A549 (cell line): ENCODE results near the gene PRKRA. TPM values are rescaled to one million over a fixed set of nuclear protein-coding genes. Genes with fewer than 3 reads are reported as not detected.

Experiments used
- ATAC-seq, 2 experiments: fragments of 200-7000 bp in 1 of 2; fragments of >200 bp in 1 of 2; cut with Nextera tagmentation in 1 of 2; cut with Tn5 transposase in 1 of 2; 3 replicates each; pipeline versions ENCODE4 v1.8.0 to v1.9.1; 2018 to 2020; ENCODE audit warnings: mild to moderate bottlenecking in 1 of 2, moderate library complexity in 1 of 2
- CTCF ChIA-PET: fragments of 300-600 bp; sonication (Branson Sonifier 250); formaldehyde crosslinking; extraction: SDS; loops from one replicate; lab custom pipeline; 2021; ENCODE audit warnings: antibody characterized with exemption, inconsistent platforms; lab: Yijun Ruan, JAX
- POLR2A ChIA-PET: fragments of 350-600 bp; formaldehyde crosslinking; extraction: SDS; loops from one replicate; lab custom pipeline; 2021; ENCODE audit warnings: antibody characterized with exemption, inconsistent platforms; lab: Yijun Ruan, JAX
- DNase-seq, 2 experiments: peaks; one replicate each; pipeline versions ENCODE4 v3.0.0 to v3.0.0-alpha.2; 2011 to 2016; ENCODE audit warnings: low read depth in 1 of 2, low spot score in 1 of 2
- FAIRE-seq: peaks from 2 replicates; lab custom pipeline; 2011; peaks lifted over from hg19 to GRCh38; lab: Jason Lieb, UNC
- H3K27ac ChIP-seq, 2 experiments: fragments of >200 bp; sonication (Bioruptor Twin); formaldehyde crosslinking; 3 replicates each; pipeline ENCODE4 v1.5.1; 2016 to 2017
- H3K4me1 ChIP-seq: fragments of >200 bp; sonication (Bioruptor Twin); formaldehyde crosslinking; 3 replicates; pipeline ENCODE4 v1.6.1; 2016
- H3K4me2 ChIP-seq: fragments of >200 bp; sonication (Bioruptor Twin); formaldehyde crosslinking; 3 replicates; pipeline ENCODE4 v1.6.1; 2016
- H3K4me3 ChIP-seq: fragments of >200 bp; sonication (Bioruptor Twin); formaldehyde crosslinking; 3 replicates; pipeline ENCODE4 v1.5.1; 2016
- H3K9me3 ChIP-seq: fragments of >200 bp; sonication (Bioruptor Twin); formaldehyde crosslinking; 3 replicates; pipeline ENCODE4 v1.6.1; 2016
- BHLHE40 ChIP-seq: IDR thresholded peaks from 2 replicates; pipeline ENCODE4 v1.6.1; 2012; ENCODE audit warnings: low read depth, low read length, inconsistent platforms
- CBX2 ChIP-seq: fragments of 200-600 bp; sonication (generic); IDR thresholded peaks from 2 replicates; pipeline ENCODE4 v1.6.1; 2016; ENCODE audit warnings: low read depth, mild to moderate bottlenecking, borderline replicate concordance
- CEBPB ChIP-seq, 2 experiments: fragments of >200 bp in 1 of 2; sonication (Bioruptor Twin) in 1 of 2; formaldehyde crosslinking in 1 of 2; IDR thresholded peaks; 2 replicates each; pipeline ENCODE4 v1.6.1; 2012 to 2016
- CHD2 ChIP-seq: fragments of 150-350 bp; IDR thresholded peaks from 2 replicates; pipeline ENCODE4 v1.6.1; 2014; ENCODE audit warnings: low read length; ENCODE audit not compliant: partially characterized antibody
- EHF ChIP-seq: fragments of 250-450 bp; sonication (Bioruptor Pico); IDR thresholded peaks from 2 replicates; pipeline ENCODE4 v1.5.0; 2020; ENCODE audit warnings: mild to moderate bottlenecking
- EP300 ChIP-seq, 2 experiments: fragments of >200 bp; sonication (Bioruptor Twin); formaldehyde crosslinking; IDR thresholded peaks; 2 replicates in 1 of 2; 3 replicates in 1 of 2; pipeline ENCODE4 v1.6.1; 2016 to 2017
- FOSL2 ChIP-seq, 2 experiments: fragments of 450-650 bp in 1 of 2; fragments of >200 bp in 1 of 2; sonication (Bioruptor Twin) in 1 of 2; formaldehyde crosslinking; IDR thresholded peaks; 2 replicates each; pipeline versions ENCODE4 v1.5.0 to v1.6.1; 2016 to 2020; ENCODE audit warnings: mild to moderate bottlenecking in 1 of 2, moderate library complexity in 1 of 2
- GATA3 ChIP-seq: IDR thresholded peaks from 2 replicates; pipeline ENCODE4 v1.6.1; 2012; ENCODE audit warnings: borderline replicate concordance
- HDAC2 ChIP-seq: fragments of 200-600 bp; sonication (generic); IDR thresholded peaks from 2 replicates; pipeline ENCODE4 v1.6.1; 2016
- HOXA7 ChIP-seq: fragments of 250-450 bp; sonication (Bioruptor Pico); IDR thresholded peaks from 2 replicates; pipeline ENCODE4 v1.5.0; 2020; ENCODE audit warnings: mild to moderate bottlenecking, moderate library complexity
- KDM5A ChIP-seq: fragments of 200-600 bp; sonication (generic); IDR thresholded peaks from 2 replicates; pipeline ENCODE4 v1.6.1; 2016; ENCODE audit warnings: antibody characterized with exemption, mild to moderate bottlenecking
- MAZ ChIP-seq: fragments of 150-350 bp; IDR thresholded peaks from 2 replicates; pipeline ENCODE4 v1.6.1; 2014; ENCODE audit warnings: antibody characterized with exemption, low read depth, low read length, borderline replicate concordance
- MYC ChIP-seq: IDR thresholded peaks from 2 replicates; pipeline ENCODE4 v1.6.1; 2012; ENCODE audit warnings: mild to moderate bottlenecking, inconsistent platforms, low read length, improper control_type of control experiment, borderline replicate concordance
- NFE2L2 ChIP-seq: fragments of 150-350 bp; conservative IDR thresholded peaks from 2 replicates; pipeline ENCODE4 v1.6.1; 2014; ENCODE audit warnings: low read length
- NPAS2 ChIP-seq: fragments of 250-450 bp; sonication (Bioruptor Pico); IDR thresholded peaks from 2 replicates; pipeline ENCODE4 v1.8.0; 2022; ENCODE audit warnings: mild to moderate bottlenecking, moderate library complexity, borderline replicate concordance
- PHF8 ChIP-seq: fragments of 200-600 bp; sonication (generic); IDR thresholded peaks from 2 replicates; pipeline ENCODE4 v1.6.1; 2016; ENCODE audit warnings: low read depth, mild to moderate bottlenecking, antibody characterized with exemption, moderate library complexity, borderline replicate concordance
- POLR2AphosphoS2 ChIP-seq: conservative IDR thresholded peaks from 2 replicates; pipeline ENCODE4 v1.6.1; 2012; ENCODE audit warnings: low read length, improper control_type of control experiment, inconsistent platforms
- RAD21 ChIP-seq, 2 experiments: fragments of >200 bp in 1 of 2; sonication (Bioruptor Twin) in 1 of 2; formaldehyde crosslinking in 1 of 2; IDR thresholded peaks in 1 of 2; conservative IDR thresholded peaks in 1 of 2; 2 replicates in 1 of 2; 3 replicates in 1 of 2; pipeline ENCODE4 v1.6.1; 2012 to 2018; ENCODE audit warnings: inconsistent platforms in 1 of 2
- SREBF2 ChIP-seq: fragments of 450-650 bp; IDR thresholded peaks from 2 replicates; pipeline ENCODE4 v1.6.1; 2014; ENCODE audit warnings: mild to moderate bottlenecking, moderate library complexity
- ZFP36 ChIP-seq: fragments of 450-650 bp; IDR thresholded peaks from 2 replicates; pipeline ENCODE4 v1.6.1; 2014; ENCODE audit warnings: borderline replicate concordance; ENCODE audit not compliant: partially characterized antibody
- ZSCAN20 ChIP-seq: fragments of 250-450 bp; sonication (Bioruptor Pico); IDR thresholded peaks from 2 replicates; pipeline ENCODE4 v1.8.0; 2022; ENCODE audit warnings: mild to moderate bottlenecking, moderate library complexity
- WGBS: methylation state at CpG from one replicate; pipeline ENCODE4 v1.1.6; 2017; ENCODE audit errors: missing lambda C conversion rate; 5-methylcytosine and 5-hydroxymethylcytosine counted together
- polyA plus RNA-seq, 4 experiments: library from polyadenylated mRNA; depleted of rRNA in 3 of 4; stranded (reverse); fragments of >200 nt; fragmentation: RNase III in 1 of 4; extraction: RNeasy Plus Mini Kit Qiagen cat#74134 plus additional on column Dnase treatment in 1 of 4; gene quantifications; 2 replicates in 3 of 4; 3 replicates in 1 of 4; pipeline ENCODE4 v1.2.3, GENCODE V29; 2011 to 2017
- TF ChIP-seq, protein P1 (sequence below): fragments of >200 bp; sonication (Bioruptor Twin); formaldehyde crosslinking; IDR thresholded peaks from 2 replicates; pipeline ENCODE4 v1.6.1; 2016
- TF ChIP-seq, protein P2 (sequence below): fragments of 250-450 bp; sonication (Bioruptor Pico); IDR thresholded peaks from 2 replicates; pipeline ENCODE4 v1.5.0; 2021; ENCODE audit warnings: mild to moderate bottlenecking, moderate library complexity, borderline replicate concordance

PRKRA gene
- polyA plus RNA-seq, 2 of the 4 experiments (the other 2 are of a cell fraction), result 44.1 to 63.4 TPM

GRCh38 chr2:178452334-178452733 lies 1.4 kb upstream of the PRKRA start (continued):
- TF ChIP-seq, protein P1, sequence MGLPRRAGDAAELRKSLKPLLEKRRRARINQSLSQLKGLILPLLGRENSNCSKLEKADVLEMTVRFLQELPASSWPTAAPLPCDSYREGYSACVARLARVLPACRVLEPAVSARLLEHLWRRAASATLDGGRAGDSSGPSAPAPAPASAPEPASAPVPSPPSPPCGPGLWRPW, result no peak

- H3K9me3 ChIP-seq, result no peaks in the 10 kb centered on the region
- ATAC-seq, result peak in 1 of 2 experiments; percentile 68; a peak in 3 of 6 replicates
- DNase-seq, result no peak
- peak overlapping the region; percentile 92 to 97 for H3K27ac ChIP-seq
- FAIRE-seq, result no peak
- CTCF ChIA-PET, result interaction anchor here (0.7 to 1.6 kb wide), 4 partner anchors 9 to 37 kb away, joined by 3 to 4 read pairs (median 4); no protein-coding TSS in a partner anchor
- WGBS, result no CpG with 5 or more reads among the region's 25 CpGs
- TF ChIP-seq NFE2L2, result no peak
- TF ChIP-seq KDM5A, result peak; percentile 59; the same call in 1 of the 2 replicates
- TF ChIP-seq, all 56 proteins: peak for 1
- peak overlapping the region; percentile 96 for H3K4me2 ChIP-seq
- POLR2A ChIA-PET, result interaction anchor here (0.5 to 2.0 kb wide), 24 partner anchors 8 to 678 kb away, joined by 3 to 35 read pairs (median 4); partner anchors contain the start of genes FKBP7, OSBPL6 and PLEKHA3
- peaks cover 11% of the 10 kb centered on the region; the same call in 2 of the 3 replicates for H3K4me1 ChIP-seq
- peak overlapping the region; percentile 61 for H3K4me3 ChIP-seq
These were observed 526 bp downstream of the PRKRA start for GRCh38 chr2:178450524-178450773.

GRCh38 chr2:178449700-178450523 lies 1.1 kb downstream of the PRKRA start:
- FAIRE-seq, result no peak
- peak overlapping the region; percentile 96 for H3K4me2 ChIP-seq
- peaks cover 11% of the 10 kb centered on the region; the same call in 2 of the 3 replicates for H3K4me1 ChIP-seq
- no peak for ATAC-seq
- CTCF ChIA-PET, result interaction anchor here (0.7 to 1.6 kb wide), 3 partner anchors 25 to 36 kb away, joined by 3 to 4 read pairs (median 4); no protein-coding TSS in a partner anchor
- WGBS, result 14% methylated on average over 18 of the region's 18 CpGs
- peak overlapping the region; percentile 92 to 97 for H3K27ac ChIP-seq
- no peaks in the 10 kb centered on the region for H3K9me3 ChIP-seq
- DNase-seq, result no peak
- peak overlapping the region; percentile 61 for H3K4me3 ChIP-seq
- no peak for TF ChIP-seq MYC
- no peak for TF ChIP-seq NPAS2 (CRISPR knock-in tag)
- TF ChIP-seq, protein P2, sequence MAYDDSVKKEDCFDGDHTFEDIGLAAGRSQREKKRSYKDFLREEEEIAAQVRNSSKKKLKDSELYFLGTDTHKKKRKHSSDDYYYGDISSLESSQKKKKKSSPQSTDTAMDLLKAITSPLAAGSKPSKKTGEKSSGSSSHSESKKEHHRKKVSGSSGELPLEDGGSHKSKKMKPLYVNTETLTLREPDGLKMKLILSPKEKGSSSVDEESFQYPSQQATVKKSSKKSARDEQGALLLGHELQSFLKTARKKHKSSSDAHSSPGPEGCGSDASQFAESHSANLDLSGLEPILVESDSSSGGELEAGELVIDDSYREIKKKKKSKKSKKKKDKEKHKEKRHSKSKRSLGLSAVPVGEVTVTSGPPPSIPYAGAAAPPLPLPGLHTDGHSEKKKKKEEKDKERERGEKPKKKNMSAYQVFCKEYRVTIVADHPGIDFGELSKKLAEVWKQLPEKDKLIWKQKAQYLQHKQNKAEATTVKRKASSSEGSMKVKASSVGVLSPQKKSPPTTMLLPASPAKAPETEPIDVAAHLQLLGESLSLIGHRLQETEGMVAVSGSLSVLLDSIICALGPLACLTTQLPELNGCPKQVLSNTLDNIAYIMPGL (CRISPR knock-in tag), result no peak
- no peak for TF ChIP-seq EHF
- no peak for TF ChIP-seq ZSCAN20 (CRISPR knock-in tag)
- TF ChIP-seq BHLHE40, result no peak
- no peak for TF ChIP-seq FOSL2 (IDR thresholded peaks at IDR 0.05)
- TF ChIP-seq FOSL2 (CRISPR knock-in tag; IDR thresholded peaks at IDR 0.05), result no peak
- TF ChIP-seq CBX2, result no peak
- no peak for TF ChIP-seq POLR2AphosphoS2
- no peak for TF ChIP-seq GATA3
- TF ChIP-seq, all 56 proteins: peak for 0
- POLR2A ChIA-PET, result interaction anchor here (0.5 to 1.7 kb wide), 3 partner anchors 12 to 305 kb away, joined by 3 to 16 read pairs (median 5); no protein-coding TSS in a partner anchor

- ATAC-seq (no peak), FAIRE-seq (no peak), DNase-seq (no peak)
- Histone ChIP-seq H3K27ac (no peak overlapping the region), H3K4me3 (peak overlapping the region; percentile 61; the same call in 2 of the 3 replicates), H3K4me2 (peak overlapping the region; percentile 96), H3K4me1 (peaks cover 11% of the 10 kb centered on the region; the same call in 2 of the 3 replicates), H3K9me3 (no peaks in the 10 kb centered on the region)
- ChIA-PET CTCF (interaction anchor here (1.4 kb wide), 1 partner anchor 35 kb away, joined by 3 read pairs; no protein-coding TSS in a partner anchor), POLR2A (interaction anchor here (1.1 kb wide), 1 partner anchor 11 kb away, joined by 5 read pairs; no protein-coding TSS in a partner anchor)
- 87% methylated on average over 4 of the region's 4 CpGs for WGBS
- TF ChIP-seq RAD21 (conservative IDR thresholded peaks at IDR 0.05 in 1 of 2, IDR thresholded peaks at IDR 0.05 in 1 of 2), result no peak
- no peak for TF ChIP-seq ZFP36
- no peak for TF ChIP-seq ZSCAN20 (CRISPR knock-in tag)
- TF ChIP-seq PHF8, result no peak
- no peak for TF ChIP-seq MAZ
- no peak for TF ChIP-seq CEBPB (IDR thresholded peaks at IDR 0.05)
- TF ChIP-seq POLR2AphosphoS2, result no peak
- no peak for TF ChIP-seq HOXA7 (CRISPR knock-in tag)
- no peak for TF ChIP-seq MYC
- no peak for TF ChIP-seq NPAS2 (CRISPR knock-in tag)
- no peak for TF ChIP-seq EP300 (IDR thresholded peaks at IDR 0.05)
- TF ChIP-seq EHF, result no peak
- TF ChIP-seq HDAC2, result no peak
- TF ChIP-seq SREBF2, result no peak
- no peak for TF ChIP-seq CHD2
These were observed 1.9 kb downstream of the PRKRA start for GRCh38 chr2:178448968-178449661.
